NCI-H82 treated with DMSO at 0.1 percent for 48 hours (cell line): ENCODE data around the gene UNC50.
"Not testable (repeated sequence)": the region's sequence is repeated elsewhere in the genome, so short reads cannot be mapped to it uniquely, and the experiment has no call there.

Experiments used
- DNase-seq: peaks from one replicate; lab custom pipeline; 2025; ENCODE audit not compliant: unreplicated experiment; lab: John Stamatoyannopoulos, UW

Gene UNC50

DNA sequence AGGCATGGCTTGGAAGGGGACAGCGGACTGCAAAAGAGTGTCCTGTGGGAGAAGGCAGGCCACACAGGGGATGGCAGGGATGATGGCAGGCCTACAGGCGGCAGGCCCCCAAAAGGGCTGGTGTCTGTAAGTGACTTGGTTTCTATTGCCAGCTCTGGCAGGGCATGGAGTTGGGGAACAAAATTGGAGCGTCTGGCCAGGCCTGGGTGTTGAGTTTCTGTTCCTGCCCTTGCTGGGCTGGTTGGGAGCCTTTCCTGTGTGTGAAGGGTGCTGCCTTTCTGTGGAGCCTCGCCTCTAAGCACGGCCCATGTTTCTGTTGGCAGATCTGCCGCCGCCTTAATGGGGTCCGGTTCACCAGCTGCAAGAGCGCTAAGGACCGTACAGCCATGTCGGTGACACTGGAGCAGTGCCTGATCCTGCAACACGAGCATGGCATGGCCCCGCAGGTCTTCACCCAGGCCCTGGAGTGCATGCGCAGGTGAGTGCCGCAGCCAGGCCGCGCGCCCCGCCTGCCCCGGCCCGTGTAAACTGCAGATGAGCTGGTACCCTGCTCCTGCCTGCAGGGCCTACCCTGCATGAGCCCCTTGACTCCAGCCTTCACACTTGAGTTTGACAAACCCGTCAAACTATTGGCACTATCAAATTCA lies 31.6 kb upstream of the UNC50 start:
- no peak for DNase-seq

DNA sequence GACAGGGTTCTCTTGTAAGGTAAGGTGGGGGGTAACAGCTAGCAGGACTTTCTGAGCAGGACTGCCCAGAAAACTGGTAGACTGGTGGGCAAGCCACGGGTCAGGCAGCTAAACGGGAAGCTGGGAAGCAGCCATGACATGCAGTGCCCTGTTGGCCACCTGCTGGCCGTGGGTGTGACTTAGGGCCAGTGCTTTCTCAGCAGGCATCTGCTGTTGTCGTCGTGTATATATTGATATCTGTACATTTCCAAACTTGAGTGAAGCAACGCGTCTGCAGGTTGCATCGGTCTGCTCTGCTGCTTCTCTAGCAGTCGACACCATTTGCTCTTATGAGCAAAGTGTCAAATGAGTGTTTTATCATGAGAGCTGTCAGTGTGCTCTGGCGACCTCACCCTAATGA lies 31.1 kb upstream of the UNC50 start:
- no peak for DNase-seq

DNA sequence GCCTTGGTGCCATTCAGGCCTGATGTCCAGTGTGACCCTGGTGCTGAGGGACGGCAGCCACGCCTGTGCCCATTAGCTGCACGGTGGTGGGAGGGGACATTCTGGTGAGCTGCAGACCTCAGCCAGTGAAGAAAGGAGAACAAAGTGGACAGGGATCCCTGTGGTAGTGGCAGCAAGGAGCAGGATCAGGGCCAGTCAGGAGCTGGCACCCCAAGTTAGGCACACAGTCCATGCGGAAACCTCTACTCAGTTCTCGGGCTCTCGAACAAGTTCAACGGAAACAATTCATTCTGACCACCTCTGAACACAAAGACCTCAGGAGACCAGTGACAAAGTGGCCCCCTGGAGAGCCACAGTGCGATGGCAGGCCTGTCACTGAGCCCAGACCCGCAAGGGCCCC lies 30.2 kb upstream of the UNC50 start:
- no peak for DNase-seq

DNA sequence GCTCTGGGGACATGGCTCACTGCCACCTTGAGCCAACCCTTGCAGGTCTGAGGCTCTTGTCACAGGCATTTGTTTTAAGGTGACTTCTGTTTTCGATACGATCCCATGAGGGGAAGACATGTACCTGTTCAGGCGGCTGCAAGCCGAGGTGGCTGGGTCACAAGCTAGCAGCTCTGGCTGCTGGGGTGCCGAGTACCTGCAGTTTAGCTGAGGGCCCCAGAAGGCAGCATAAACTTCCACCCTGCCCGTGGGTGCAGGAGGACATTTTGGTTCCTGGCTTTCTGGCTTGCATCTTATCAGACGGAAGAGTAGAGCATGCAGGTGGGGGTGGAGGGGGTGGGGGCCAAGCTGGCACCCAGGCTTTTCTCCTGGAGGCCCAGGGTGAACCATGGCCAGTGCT lies 28.5 kb upstream of the UNC50 start:
- DNase-seq = no peak

DNA sequence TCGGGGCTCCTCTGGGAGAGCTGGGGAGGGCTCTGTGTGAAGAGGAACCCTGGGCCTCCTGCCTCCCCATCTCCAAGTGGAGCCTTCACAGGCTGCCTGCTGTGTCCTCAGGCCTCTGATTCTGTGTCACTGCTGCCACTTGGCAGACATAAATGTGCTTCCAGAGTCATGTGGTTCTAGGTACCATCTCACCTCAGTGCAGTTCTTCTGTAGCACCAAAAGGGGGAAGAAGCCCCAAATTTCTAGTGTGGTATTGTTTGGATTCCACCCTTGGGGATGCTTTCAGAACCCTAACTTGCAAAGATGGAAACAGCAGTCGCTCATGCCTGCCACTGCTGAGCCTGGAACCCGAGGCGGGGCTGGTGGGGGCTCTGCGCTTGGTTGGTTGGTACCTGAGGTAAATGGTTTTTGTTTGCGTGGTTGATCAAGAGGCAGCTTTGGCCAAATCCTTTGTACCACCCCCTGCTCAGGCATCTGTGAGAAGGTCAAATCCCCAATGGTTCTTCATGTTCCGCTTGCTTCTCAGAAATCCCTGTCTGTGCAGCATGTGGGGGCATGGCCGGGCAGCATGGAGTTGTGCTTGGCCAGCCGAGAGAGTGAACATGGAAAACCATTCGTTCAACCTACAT lies 27.6 kb upstream of the UNC50 start:
- DNase-seq = no peak

DNA sequence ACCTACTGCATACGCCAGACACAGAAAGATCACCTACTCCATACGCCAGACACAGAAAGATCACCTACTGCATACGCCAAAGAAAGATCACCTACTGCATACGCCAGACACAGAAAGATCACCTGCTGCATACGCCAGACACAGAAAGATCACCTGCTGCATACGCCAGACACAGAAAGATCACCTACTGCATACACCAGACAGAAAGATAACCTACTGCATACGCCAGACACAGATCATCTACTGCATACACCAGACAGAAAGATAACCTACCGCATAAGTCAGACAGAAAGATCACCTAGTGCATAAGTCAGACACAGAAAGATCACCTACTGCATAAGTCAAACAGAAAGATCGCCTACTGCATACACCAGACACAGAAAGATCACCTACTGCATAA lies 25.9 kb upstream of the UNC50 start:
- no peak for DNase-seq

DNA sequence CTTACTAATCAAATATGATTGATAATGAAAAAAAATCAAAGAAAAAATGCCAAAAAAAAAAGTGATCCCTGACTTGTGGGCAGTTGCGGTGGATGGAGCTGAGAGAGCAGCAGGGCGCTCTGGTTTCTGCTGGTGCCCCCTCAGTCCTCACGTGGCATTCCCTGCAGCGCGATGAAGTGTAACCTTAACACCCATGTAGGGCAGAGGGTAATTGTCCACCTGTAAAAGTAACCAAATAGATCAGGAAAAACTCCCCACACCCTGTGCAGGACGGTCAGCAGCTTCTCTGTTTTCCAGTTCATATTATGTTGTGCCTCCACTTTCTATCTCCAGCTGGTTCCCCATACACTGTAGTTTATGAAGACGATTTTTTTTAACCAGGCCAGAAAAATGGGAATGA lies 25.1 kb upstream of the UNC50 start:
- DNase-seq = no peak

DNA sequence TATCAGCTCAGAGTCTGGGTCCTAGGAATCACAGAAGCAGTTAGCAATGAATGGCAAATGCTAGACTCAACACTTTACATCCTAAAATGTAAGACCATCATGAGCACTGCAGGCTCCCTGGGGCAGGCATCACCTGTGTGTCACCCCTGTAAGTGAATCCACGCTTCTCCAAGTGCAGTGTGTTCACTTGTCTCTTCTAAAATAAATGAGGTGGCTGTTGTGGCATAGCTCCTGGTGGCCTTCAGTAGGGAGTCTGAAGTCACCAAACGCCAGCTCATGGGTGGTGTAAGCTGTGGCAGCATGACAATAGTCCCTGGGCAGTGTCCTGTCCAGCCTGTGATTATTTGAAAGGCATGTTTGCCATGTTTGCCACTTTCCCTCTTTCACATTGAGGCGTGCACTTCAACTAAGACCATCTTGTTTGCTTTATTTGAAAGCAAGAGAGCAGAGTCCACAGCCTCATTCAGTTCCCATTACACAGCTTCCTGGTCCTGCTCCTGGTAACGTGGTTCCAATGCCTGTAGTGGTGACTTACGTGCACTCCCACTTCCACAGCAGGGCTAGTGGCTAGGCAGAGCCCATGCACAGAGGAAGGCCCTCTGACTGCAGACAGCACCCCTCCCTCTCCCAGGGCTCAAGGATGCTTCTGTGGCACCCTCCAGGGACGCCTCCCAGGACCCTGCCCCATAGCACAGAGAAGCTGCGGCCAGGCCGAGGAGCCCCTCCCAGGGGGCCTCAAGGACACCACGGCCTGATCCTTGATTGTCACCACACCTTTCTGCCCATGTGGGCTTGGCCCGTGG lies 24.4 kb upstream of the UNC50 start:
- no peak for DNase-seq

DNA sequence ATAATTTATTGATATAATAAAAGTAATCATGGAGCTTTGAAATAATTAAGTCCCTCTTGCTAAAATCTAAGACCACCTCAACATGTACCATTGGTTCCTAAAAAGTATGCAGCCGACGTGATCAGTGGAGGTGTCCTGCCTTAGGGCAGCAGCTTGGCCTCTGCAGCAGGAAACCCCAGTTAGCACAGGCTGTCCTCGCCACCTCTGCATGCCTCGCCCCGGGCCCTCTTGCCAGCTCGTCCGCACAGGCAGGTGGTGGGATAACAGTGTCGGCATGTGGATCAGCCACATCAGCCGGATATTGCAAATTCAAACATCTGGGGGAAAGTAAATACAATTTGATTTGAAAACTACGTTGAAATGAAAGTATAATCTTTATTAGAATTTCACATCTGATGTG lies 23.0 kb upstream of the UNC50 start:
- no peak for DNase-seq

DNA sequence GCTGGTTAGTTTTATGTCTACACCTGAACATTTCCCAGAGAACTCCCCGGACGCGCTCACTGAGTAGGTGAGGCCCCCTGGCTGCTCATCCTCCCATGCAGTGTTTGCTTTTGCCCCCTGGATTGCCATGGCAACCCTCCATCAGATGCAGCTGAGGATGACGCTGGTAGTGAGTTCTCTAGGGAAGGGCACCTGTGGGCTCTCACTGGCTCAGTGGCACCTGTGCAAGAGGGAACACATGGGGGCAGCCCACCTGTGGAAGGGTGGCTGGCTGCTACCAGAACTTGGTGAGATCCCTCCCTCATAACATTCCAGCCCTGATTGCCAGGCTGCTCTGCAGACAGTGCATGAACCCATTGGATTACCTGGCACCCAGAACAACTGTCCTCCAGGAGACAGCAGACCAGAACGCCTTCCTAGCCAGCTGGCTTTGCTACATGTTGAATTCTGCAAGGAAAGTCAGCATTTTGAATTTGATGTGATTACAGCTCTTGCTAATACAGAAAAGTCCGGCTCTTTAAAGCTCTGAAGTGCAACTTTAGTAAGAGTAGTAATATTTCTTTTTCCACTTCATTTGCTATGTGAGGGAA lies 21.7 kb upstream of the UNC50 start:
- DNase-seq = no peak

DNA sequence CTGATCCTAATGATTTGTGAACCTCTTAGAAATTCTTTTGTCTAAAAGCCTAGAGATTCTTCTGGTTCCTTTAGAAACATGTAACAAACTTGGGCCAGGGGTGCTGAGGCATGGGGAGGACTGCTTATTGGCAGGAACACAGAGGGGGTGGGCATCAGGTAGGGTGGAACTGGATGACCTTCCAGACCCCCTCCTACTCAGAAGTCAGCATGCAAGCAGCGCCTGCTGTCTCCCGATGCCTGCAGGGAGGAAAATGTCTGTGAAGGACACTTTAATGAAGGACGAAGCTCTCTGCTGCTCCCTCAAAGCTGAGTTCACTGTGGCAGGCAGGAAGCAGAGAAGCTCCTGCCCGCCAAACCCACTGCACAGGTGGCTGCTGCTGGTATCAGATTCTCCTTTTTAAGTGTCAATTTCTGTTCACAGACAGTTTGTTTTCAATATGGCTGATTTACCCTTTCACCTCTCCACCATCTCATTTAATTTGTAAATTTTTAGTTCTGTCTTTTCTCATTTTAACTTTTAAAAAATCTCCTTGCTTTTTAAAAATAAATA lies 19.4 kb upstream of the UNC50 start:
- no peak for DNase-seq

DNA sequence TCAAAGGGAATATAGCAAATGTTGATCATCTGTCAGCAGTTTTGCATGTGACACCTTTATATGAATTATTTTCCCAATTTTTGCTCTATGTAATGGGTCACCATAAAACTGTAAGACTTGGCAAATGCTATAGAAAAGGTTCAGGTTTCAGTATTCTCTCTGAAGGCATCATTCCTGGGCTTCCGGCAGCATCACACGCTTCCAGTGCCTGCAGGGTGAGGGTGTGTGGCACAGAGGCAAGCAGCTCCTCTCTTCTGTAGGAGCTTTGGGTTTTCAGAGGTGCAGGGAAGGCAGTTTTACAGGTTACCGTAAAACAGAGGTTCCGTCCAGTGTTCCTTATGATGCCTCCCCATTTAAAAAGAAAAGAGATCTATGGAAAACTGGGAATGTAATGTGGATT lies 18.9 kb upstream of the UNC50 start:
- DNase-seq = no peak

DNA sequence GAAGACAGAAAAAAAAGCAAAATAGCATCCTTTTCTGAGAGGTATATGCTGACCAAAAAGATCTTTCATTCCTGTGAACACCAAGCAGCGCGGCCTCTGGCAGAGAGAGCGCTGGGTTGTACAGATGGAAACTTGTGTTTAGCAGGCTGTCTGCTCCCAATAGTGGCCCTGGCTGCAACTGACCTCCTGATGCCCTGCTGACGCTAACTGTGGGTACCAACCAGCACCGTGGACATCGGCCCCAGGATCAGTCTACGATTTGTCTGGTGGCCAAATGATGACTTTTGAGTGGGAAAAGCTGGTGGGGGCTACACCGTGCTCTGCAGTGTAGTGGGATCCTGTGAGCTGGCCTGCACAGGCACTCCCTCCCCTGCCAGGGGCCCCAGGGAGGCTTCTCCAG lies 15.8 kb upstream of the UNC50 start:
- DNase-seq = no peak

DNA sequence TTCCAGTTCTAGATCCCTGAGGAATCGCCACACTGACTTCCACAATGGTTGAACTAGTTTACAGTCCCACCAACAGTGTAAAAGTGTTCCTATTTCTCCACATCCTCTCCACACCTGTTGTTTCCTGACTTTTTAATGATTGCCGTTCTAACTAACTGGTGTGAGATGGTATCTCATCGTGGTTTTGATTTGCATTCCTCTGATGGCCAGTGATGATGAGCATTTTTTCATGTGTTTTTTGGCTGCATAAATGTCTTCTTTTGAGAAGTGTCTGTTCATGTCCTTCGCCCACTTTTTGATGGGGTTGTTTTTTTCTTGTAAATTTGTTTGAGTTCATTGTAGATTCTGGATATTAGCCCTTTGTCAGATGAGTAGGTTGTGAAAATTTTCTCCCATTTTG lies 13.7 kb upstream of the UNC50 start:
- not testable (repeated sequence) for DNase-seq

DNA sequence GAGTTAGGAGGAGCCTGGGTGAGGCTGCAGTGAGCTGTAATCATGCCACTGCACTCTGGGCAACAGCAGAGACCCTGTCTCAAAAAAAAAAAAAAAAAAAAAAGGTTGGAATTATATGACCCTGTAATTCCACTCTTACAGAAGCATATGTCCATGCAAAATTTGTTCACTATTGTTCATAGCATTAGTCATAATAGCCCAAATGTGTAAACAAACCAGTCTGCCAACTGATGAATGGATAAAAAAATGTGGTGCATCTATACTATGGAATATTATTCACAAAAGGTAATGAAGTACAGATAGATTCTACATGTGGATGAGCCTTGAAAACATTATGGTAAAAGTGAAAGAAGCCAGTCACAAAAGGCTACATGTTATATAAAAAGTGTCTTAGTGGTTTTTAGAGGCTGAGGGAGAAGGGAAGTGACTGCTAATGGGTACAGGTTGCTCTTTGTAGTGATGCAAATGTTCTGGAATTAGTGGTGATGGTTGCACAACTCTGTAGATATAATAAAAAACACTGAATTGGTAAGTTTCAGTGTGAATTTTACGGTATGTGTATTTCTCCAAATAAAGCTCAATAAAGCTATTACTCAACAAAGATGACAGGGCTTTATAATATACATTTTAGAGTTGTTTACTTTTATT lies 9.5 kb upstream of the UNC50 start:
- no peak for DNase-seq

DNA sequence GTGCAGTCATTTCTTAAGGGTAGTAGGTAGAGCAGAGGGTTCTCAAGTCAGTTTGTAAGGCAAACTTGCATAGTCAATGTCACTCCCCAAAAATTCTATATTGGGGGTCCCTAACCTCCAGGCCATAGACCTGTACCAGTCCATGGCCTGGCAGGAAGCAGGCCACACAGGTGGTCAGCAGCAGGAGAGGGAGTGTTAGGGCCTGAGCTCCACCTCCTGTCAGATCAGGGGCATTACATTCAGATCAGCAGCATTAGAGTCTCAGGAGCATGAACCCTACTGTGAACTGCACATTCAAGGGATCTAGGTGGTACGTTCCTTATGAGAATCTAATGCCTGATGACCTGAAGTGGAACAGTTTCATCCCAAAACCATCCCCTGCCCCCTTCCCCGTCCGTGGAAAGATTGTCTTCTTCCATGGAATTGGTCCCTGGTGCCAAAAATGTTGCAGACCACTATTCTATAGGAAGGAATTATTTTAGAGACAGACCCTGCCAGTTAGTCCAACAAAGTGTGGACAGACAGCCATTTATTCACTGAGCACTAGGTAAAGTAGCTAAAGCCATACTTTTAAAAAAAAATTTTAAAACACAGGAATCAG lies 6.8 kb upstream of the UNC50 start:
- no peak for DNase-seq

DNA sequence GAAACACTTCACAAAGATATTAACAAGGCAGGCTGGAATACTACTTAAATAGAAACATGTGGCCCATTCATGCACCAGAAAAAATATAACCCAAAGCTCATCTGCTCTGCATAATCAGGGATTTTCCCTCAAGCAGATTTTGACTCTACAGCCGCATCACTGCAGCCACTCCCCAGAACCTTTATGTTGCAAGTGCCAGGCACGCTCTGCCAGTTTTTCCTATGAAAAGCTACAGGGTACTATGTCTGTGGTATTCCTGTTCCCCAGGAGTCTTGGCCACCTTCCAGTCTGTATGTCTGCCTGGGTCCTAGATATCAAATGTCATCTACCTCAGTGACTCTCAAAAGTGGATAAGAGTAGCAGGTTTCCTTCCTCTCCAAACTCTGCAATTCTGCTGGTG lies 3.8 kb upstream of the UNC50 start:
- no peak for DNase-seq

DNA sequence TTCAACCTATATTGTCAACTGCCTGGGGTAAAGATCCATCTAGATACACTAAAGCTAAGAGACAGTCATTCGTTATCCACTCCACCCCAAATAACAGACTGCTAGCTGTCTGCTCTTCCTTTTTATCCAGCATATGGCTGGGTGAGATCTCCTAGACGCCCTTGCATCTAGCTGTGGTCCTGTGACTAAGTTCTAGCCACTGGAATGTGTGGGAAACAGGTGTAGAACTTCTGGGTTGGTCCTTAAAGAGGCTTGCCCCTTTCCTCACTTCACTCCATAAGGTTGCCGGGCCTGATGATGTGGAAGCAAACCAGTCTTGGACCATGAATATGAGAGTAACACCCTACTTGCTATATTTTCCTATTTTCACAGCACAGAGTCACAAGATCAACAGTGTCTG lies 3.3 kb upstream of the UNC50 start:
- no peak for DNase-seq

DNA sequence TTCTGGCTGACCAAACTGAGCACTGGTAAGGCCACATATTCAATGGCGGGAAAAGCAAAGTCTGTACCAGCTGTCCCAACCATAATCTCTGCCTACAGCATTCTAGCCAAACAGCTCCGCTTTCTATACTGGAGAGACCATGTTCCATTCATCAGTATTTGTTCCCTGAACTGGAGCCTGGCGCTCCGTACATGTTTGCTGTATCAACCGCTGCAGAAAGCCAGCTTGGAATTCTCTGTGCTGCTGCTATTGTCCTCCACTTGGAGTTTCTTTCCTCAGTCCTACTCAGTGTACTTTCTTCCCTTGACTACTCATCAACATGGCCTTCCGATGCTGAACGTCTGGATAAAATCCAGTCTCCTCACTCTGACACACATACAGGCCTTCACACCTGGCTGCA lies 2.0 kb upstream of the UNC50 start:
- DNase-seq = no peak

DNA sequence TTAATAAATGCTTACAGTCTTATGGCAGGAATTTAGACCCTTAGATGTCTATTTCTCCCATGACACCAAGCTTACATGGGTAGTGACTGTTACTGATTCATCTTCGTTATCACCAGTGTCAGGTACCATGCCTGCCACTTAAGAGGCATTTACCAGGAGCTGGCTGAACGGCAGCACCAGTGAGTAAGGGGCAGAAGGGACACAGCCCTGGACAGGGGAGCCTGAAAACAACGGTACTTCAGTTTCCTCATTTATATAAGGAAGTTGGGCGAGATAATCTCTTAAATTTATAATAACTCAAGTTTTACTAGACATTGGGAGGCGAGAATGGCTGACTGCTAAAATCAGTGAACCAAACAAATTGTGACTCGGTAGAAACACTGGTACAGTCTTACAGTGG lies 1.3 kb upstream of the UNC50 start:
- no peak for DNase-seq

DNA sequence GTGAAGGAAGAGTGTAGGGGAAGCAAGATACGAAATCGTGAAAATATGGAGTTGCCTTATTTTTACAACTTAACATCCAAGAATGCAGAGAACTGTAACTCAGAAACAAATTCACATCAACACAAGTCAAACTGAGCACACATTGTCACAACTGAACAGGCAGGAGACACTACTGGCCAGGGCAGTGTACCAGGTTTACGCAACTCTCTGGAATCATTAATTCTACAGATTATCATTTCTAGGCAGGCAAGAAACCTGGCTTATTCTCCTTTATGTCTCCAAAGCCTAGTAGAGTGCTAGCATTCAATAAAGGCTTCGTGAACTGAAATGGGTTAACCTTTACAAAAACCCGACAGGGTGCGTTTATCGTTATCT lies 661 bp upstream of the UNC50 start:
- no peak for DNase-seq
